Astrocyte (in vitro differentiated cells and primary cell): ENCODE data around the gene PRSS8. TPM values are rescaled to one million over a fixed set of nuclear protein-coding genes. Genes with fewer than 3 reads are reported as not detected.

Source experiments
- DNase-seq: peaks from one replicate; pipeline ENCODE4 v3.0.0-alpha.2; 2010; ENCODE audit warnings: low read depth
- FAIRE-seq: peaks from 2 replicates; lab custom pipeline; 2011; peaks lifted over from hg19 to GRCh38; lab: Jason Lieb, UNC
- H2AFZ ChIP-seq: 2 replicates; pipeline ENCODE4 v1.6.0; 2012; ENCODE audit warnings: low read depth, low read length, inconsistent platforms
- H3K27ac ChIP-seq: 2 replicates; pipeline ENCODE4 v1.5.1; 2011; ENCODE audit warnings: low read depth, low read length, inconsistent platforms
- H3K27me3 ChIP-seq: 2 replicates; pipeline ENCODE4 v1.6.0; 2011; ENCODE audit warnings: low read length, inconsistent platforms; ENCODE audit not compliant: insufficient read depth
- H3K36me3 ChIP-seq: 2 replicates; pipeline ENCODE4 v1.5.1; 2011; ENCODE audit warnings: low read length, inconsistent platforms; ENCODE audit not compliant: insufficient read depth
- H3K4me1 ChIP-seq: 2 replicates; pipeline ENCODE4 v1.5.1; 2011; ENCODE audit warnings: low read length, inconsistent platforms; ENCODE audit not compliant: insufficient read depth
- H3K4me2 ChIP-seq: 2 replicates; pipeline ENCODE4 v1.6.0; 2012; ENCODE audit warnings: low read length, inconsistent platforms
- H3K4me3 ChIP-seq: 2 replicates; pipeline ENCODE4 v1.5.1; 2011; ENCODE audit warnings: low read depth, mild to moderate bottlenecking, low read length, inconsistent platforms; ENCODE audit not compliant: insufficient read depth
- H3K79me2 ChIP-seq: 2 replicates; pipeline ENCODE4 v1.6.0; 2012; ENCODE audit warnings: mild to moderate bottlenecking, low read length, inconsistent platforms; ENCODE audit not compliant: insufficient read depth
- H3K9ac ChIP-seq: 2 replicates; pipeline ENCODE4 v1.6.0; 2012; ENCODE audit warnings: mild to moderate bottlenecking, low read length, inconsistent platforms
- H3K9me3 ChIP-seq: 2 replicates; pipeline ENCODE4 v1.5.1; 2012; ENCODE audit warnings: low read depth, mild to moderate bottlenecking, low read length, inconsistent platforms; ENCODE audit not compliant: insufficient read depth
- H4K20me1 ChIP-seq: 2 replicates; pipeline ENCODE4 v1.6.0; 2012; ENCODE audit warnings: low read length, inconsistent platforms; ENCODE audit not compliant: insufficient read depth
- H3K27ac Mint-ChIP-seq: one replicate; pipeline ENCODE4 v1.8.0; 2021; ENCODE audit warnings: mild to moderate bottlenecking, mixed read lengths; ENCODE audit not compliant: unreplicated experiment
- H3K27me3 Mint-ChIP-seq: one replicate; pipeline ENCODE4 v1.8.0; 2021; ENCODE audit warnings: low read depth, mixed read lengths; ENCODE audit not compliant: unreplicated experiment
- H3K36me3 Mint-ChIP-seq: one replicate; pipeline ENCODE4 v1.8.0; 2021; ENCODE audit warnings: low read depth, mixed read lengths; ENCODE audit not compliant: unreplicated experiment
- H3K4me1 Mint-ChIP-seq: one replicate; pipeline ENCODE4 v1.8.0; 2021; ENCODE audit warnings: low read depth, mixed read lengths; ENCODE audit not compliant: unreplicated experiment
- H3K4me3 Mint-ChIP-seq: one replicate; pipeline ENCODE4 v1.8.0; 2021; ENCODE audit warnings: mild to moderate bottlenecking, moderate library complexity, mixed read lengths; ENCODE audit not compliant: unreplicated experiment
- H3K9me3 Mint-ChIP-seq: one replicate; pipeline ENCODE4 v1.8.0; 2021; ENCODE audit warnings: mild to moderate bottlenecking, mixed read lengths; ENCODE audit not compliant: unreplicated experiment
- EZH2 ChIP-seq: IDR thresholded peaks from 2 replicates; pipeline ENCODE4 v1.6.1; 2012; ENCODE audit warnings: mild to moderate bottlenecking, low read length, inconsistent platforms; ENCODE audit not compliant: insufficient read depth
- total RNA-seq: library from RNA; stranded (reverse); gene quantifications from 2 replicates; pipeline ENCODE4 v1.2.1, GENCODE V29; 2021
- TF ChIP-seq, protein P1 (sequence below): IDR thresholded peaks from 2 replicates; pipeline ENCODE4 v1.5.1; 2011; ENCODE audit warnings: low read depth, mild to moderate bottlenecking, inconsistent platforms, low read length, moderate library complexity; ENCODE audit not compliant: insufficient read depth

Gene PRSS8
- total RNA-seq, 1 donor from 2014 or later = 9.5 TPM

DNA sequence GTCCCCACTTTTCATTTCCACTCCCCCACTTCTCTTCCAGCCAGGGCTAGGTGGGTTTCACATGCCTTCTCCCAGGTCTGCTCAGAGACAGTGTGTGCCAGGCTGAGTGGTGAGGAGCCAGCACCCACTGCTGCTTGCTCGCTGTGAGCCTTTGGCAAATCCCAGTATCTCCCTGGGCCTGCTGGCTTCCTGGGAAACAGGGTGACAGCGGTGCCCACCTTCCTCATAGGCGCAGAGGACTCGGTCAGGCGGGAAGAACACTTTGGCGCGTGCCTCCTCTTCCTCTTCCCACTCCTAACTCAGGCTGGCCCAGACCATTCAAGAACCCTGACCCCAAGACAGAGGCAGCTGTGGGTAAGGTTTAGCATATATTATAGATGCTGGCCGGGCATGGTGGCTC is 46.3 kb downstream of the PRSS8 start:
- H3K27ac Mint-ChIP-seq = no peak overlapping the region
- Histone ChIP-seq H3K27me3 (no peaks in the 10 kb centered on the region), H3K79me2 (peaks cover 47% of the 10 kb centered on the region), H3K4me3 (no peak overlapping the region), H3K36me3 (peaks cover 8% of the 10 kb centered on the region), H2AFZ (no peak overlapping the region), H3K4me2 (no peak overlapping the region), H4K20me1 (peaks cover 27% of the 10 kb centered on the region), H3K9ac (no peak overlapping the region), H3K9me3 (no peaks in the 10 kb centered on the region), H3K27ac (no peak overlapping the region), H3K4me1 (peaks cover 13% of the 10 kb centered on the region)
- TF ChIP-seq EZH2 = no peak
- TF ChIP-seq, protein P1, sequence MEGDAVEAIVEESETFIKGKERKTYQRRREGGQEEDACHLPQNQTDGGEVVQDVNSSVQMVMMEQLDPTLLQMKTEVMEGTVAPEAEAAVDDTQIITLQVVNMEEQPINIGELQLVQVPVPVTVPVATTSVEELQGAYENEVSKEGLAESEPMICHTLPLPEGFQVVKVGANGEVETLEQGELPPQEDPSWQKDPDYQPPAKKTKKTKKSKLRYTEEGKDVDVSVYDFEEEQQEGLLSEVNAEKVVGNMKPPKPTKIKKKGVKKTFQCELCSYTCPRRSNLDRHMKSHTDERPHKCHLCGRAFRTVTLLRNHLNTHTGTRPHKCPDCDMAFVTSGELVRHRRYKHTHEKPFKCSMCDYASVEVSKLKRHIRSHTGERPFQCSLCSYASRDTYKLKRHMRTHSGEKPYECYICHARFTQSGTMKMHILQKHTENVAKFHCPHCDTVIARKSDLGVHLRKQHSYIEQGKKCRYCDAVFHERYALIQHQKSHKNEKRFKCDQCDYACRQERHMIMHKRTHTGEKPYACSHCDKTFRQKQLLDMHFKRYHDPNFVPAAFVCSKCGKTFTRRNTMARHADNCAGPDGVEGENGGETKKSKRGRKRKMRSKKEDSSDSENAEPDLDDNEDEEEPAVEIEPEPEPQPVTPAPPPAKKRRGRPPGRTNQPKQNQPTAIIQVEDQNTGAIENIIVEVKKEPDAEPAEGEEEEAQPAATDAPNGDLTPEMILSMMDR = no peak
- peaks cover 11% of the 10 kb centered on the region for H3K36me3 Mint-ChIP-seq
- peaks cover 7% of the 10 kb centered on the region for H3K4me1 Mint-ChIP-seq
- FAIRE-seq (no peak), DNase-seq (no peak)
- H3K4me3 Mint-ChIP-seq = no peak overlapping the region
- H3K27me3 Mint-ChIP-seq = no peaks in the 10 kb centered on the region
- H3K9me3 Mint-ChIP-seq = no peaks in the 10 kb centered on the region

DNA sequence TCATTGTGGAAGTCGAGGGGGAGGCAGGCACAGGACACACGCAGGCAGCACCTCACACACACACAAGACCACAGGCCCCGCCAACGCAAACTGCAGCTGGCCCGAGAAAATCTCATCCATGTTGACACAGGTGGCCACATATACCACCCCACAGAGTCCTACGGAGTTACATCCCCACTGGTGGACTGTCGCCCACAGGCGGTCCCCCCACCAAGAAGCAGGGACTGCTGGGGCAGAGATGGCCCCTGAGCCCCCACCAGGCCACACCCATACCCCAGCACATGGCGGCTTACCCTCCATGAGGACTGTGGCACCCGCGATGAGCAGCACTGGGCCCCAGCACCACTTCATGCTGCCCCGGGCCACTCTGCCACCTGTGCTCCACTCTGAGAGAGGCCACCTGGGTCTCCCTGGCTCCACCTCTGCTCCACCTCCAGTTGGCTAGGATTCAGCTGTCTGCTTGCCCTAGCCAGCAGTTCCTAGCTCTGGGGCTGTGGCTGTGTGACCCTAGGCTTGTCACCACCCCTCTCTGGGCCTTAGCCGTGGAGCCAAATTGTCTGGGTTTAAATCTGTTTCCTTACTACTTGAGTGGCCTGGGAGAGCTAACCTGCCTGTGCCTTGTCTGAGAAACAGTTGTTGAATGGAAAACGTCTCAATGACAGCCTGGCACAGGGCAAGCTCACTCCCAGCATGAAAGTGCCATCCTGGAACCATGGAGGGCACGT is 46.9 kb downstream of the PRSS8 start, which contains the start of gene PRSS53:
TSS of gene PRSS53 (minus strand) at position 485 of the 725 bp plus-strand sequence. CDS start at position 351, 134 bp downstream.
- no peaks in the 10 kb centered on the region for H3K27me3 ChIP-seq
- no peaks in the 10 kb centered on the region for H3K9me3 ChIP-seq
- TF ChIP-seq, protein P1 = no peak
- TF ChIP-seq EZH2 = no peak
- DNase-seq = no peak
- no peak within 1 kb of the TSS for H3K4me3 ChIP-seq
- H3K36me3 ChIP-seq = peaks cover 8% of the 10 kb centered on the region
- Mint-ChIP-seq H3K9me3 (no peaks in the 10 kb centered on the region), H3K27ac (no peak within 1 kb of the TSS), H3K36me3 (peaks cover 11% of the 10 kb centered on the region), H3K4me3 (no peak within 1 kb of the TSS), H3K4me1 (peaks cover 7% of the 10 kb centered on the region), H3K27me3 (no peaks in the 10 kb centered on the region)
- peaks cover 13% of the 10 kb centered on the region for H3K4me1 ChIP-seq
- H3K27ac ChIP-seq = no peak within 1 kb of the TSS
- no peak within 1 kb of the TSS for H3K4me2 ChIP-seq
- H4K20me1 ChIP-seq = peaks cover 31% of the 10 kb centered on the region
- no peak within 1 kb of the TSS for H2AFZ ChIP-seq
- H3K9ac ChIP-seq = no peak within 1 kb of the TSS
- H3K79me2 ChIP-seq = peaks cover 41% of the 10 kb centered on the region
- FAIRE-seq = no peak

DNA sequence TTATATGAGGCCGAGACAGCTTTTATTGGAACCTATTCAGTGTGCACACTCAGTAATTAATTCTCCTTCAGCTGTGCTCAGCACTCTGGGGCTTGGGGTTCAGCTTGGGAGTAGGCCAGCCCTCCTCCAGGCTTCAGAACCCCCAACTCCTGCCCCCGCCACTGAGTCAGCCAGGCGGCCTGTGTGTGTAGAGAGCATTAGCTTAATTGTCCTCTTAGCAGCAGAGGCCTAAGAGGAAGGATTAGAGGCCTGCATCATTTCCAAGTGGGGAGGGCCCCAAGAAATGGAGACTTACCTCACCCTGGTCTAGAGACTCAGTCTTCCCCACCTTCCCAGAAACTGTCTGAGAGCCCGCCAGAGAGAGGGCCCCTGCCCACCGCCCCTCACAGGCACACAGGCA is 47.6 kb downstream of the PRSS8 start:
- DNase-seq (no peak), FAIRE-seq (no peak)
- Histone ChIP-seq H4K20me1 (peaks cover 36% of the 10 kb centered on the region), H3K79me2 (peaks cover 34% of the 10 kb centered on the region), H3K4me3 (no peak overlapping the region), H3K9ac (no peak overlapping the region), H3K36me3 (peaks cover 8% of the 10 kb centered on the region), H3K27me3 (no peaks in the 10 kb centered on the region), H3K27ac (no peak overlapping the region), H3K4me2 (no peak overlapping the region), H2AFZ (no peak overlapping the region), H3K4me1 (peaks cover 8% of the 10 kb centered on the region), H3K9me3 (no peaks in the 10 kb centered on the region)
- Mint-ChIP-seq H3K9me3 (no peaks in the 10 kb centered on the region), H3K27ac (no peak overlapping the region), H3K4me1 (peaks cover 7% of the 10 kb centered on the region), H3K27me3 (no peaks in the 10 kb centered on the region), H3K4me3 (no peak overlapping the region), H3K36me3 (peaks cover 14% of the 10 kb centered on the region)
- TF ChIP-seq EZH2 = no peak
- TF ChIP-seq, protein P1 = no peak
